Activated naive CD4-positive, alpha-beta T cell treated with anti-CD3 and anti-CD28 coated beads, Interleukin-2, amount 10 ng/mL, durations not matched to agents 5 hours and 36 hours (primary cell): Measurements from ENCODE around the gene NFYC. TPM values are rescaled to one million over a fixed set of nuclear protein-coding genes. Genes with fewer than 3 reads are reported as not detected.

Source experiments
- microRNA-seq: library from miRNA; unstranded; fragments of <30 nt; microRNA quantifications from one replicate; pipeline ENCODE4 v1.2.0, GENCODE V29; 2022; ENCODE audit warnings: borderline microRNAs expressed, borderline replicate concordance
- total RNA-seq, 2 experiments: library from RNA; stranded (reverse); gene quantifications; one replicate each; pipeline ENCODE4 v1.2.3, GENCODE V29; 2021

Gene NFYC
- total RNA-seq: 10 to 100 TPM; 66.3 to 77.2 TPM

GRCh38 chr1:40691538-40692428 is at the start of gene NFYC:
Gene NFYC (plus strand): TSS chr1:40691704. CDS start chr1:40738844, 47,140 bp downstream.

GRCh38 chr1:40665335-40666171 is 26.0 kb upstream of the NFYC start, which contains the start of gene RIMS3:
Gene RIMS3 (minus strand): TSS chr1:40665682. CDS start chr1:40641925, 23,757 bp downstream.

DNA sequence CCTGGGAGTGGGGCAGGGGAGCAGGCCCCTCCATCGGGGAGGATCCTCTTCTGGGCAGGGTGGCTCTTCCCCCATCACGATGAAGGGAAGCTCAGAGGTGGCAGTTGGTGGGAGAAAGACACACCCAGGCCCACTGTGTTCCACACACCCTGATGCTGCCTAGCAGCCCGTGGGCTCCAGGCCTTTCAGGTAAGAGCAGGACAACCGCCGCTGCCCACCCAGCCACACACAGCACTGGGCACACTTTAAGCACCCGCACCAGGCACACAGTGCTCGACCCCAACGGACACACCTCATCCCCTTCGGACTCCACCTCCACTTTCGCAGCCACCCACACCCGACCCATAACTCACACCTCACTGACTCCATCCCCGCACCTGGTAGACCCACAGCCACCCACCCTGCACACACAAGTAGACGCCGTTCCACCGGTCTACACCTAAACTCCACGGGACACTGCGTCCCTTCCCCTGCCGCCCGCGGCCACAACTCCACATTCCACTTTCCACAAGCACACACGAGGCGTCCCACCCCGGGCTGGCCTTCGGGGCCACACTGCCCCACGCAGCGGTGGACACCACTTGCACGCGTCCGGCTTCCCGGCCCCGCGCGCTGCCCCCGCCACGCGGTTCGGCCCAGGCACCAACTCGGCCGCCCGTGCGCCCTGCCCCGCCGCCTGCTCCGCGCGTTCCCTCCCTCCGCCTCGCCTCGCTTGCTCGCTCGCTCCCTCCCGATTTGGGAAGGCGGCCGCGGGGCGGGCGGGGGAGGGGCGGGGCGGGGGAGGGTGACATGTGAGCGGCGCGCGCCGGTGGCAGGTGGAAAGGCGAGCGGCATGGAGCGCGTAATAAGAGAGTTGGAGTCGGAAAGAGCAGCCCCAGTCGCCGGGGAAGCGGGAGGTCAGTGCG is 91.7 kb downstream of the NFYC start, which contains the start of gene KCNQ4:
Gene KCNQ4, plus strand, starts transcription at position 787 of the 905 bp plus-strand sequence. CDS start 307 bp downstream, outside the sequence.

Small RNAs within 50 kb of the gene (microRNA-seq; reads per million reads assigned to microRNA genes)
- gene MIR30C1 (68.2 reads per million, percentile 67 among the genes with 10 or more reads in this experiment), gene MIR30E (2,570 reads per million, percentile 93 among the genes with 10 or more reads in this experiment)

Other genes with a start within 250 kb of the NFYC start
- 1 to 10 TPM; 4.4 to 4.6 TPM for gene ZFP69B, start 241.2 kb upstream of the NFYC start, total RNA-seq
- gene ZFP69, start 214.4 kb upstream of the NFYC start, total RNA-seq: 1 to 10 TPM; 3.4 to 3.6 TPM
- gene EXO5, start 182.9 kb upstream of the NFYC start, total RNA-seq: 10 to 100 TPM; 13.1 to 15.3 TPM
- 1 to 10 TPM; 3.9 to 4.1 TPM for gene ZNF684, start 160.1 kb upstream of the NFYC start, total RNA-seq
- 1 to 10 TPM; 3.2 to 3.9 TPM for gene RIMS3, start 26.0 kb upstream of the NFYC start, total RNA-seq
- gene KCNQ4, start 92.1 kb downstream of the NFYC start, total RNA-seq: under 1 TPM; 0.43 to 0.53 TPM
- 10 to 100 TPM; 12.4 to 13.5 TPM for gene CITED4, start 170.7 kb downstream of the NFYC start, total RNA-seq